Amniotic stem cell (primary cell): ENCODE data around the gene EGFL8.
"Not testable (repeated sequence)": the region's sequence is repeated elsewhere in the genome, so short reads cannot be mapped to it uniquely, and the experiment has no call there.

Experiments
- DNase-seq: peaks from one replicate; lab custom pipeline; 2025; lab: John Stamatoyannopoulos, UW

EGFL8 gene

GRCh38 chr6:32183483-32184083 is 19.2 kb downstream of the EGFL8 start:
- DNase-seq = no peak

GRCh38 chr6:32184084-32184640 is 19.8 kb downstream of the EGFL8 start, which contains the start of gene AGER:
Gene AGER (minus strand): TSS chr6:32184253. CDS start chr6:32184222, 31 bp downstream.
- no peak for DNase-seq

- DNase-seq = peak; percentile 81
These were observed 21.3 kb downstream of the EGFL8 start for GRCh38 chr6:32185681-32186131.

GRCh38 chr6:32186151-32186840 is 21.9 kb downstream of the EGFL8 start:
- DNase-seq = not testable (repeated sequence)

- DNase-seq = no peak
These were observed 22.8 kb downstream of the EGFL8 start for GRCh38 chr6:32187009-32187709.

- not testable (repeated sequence) for DNase-seq
These were observed 23.5 kb downstream of the EGFL8 start for GRCh38 chr6:32187725-32188380.

- DNase-seq = no peak
These were observed 24.1 kb downstream of the EGFL8 start for GRCh38 chr6:32188381-32189068.

- DNase-seq = no peak
These were observed 24.8 kb downstream of the EGFL8 start for GRCh38 chr6:32189069-32189741.

- no peak for DNase-seq
These were observed 25.3 kb downstream of the EGFL8 start for GRCh38 chr6:32189742-32190053.

- peak; percentile 81 for DNase-seq
These were observed 25.9 kb downstream of the EGFL8 start, which contains the start of gene PBX2 for GRCh38 chr6:32190054-32190851. Gene PBX2 (minus strand): TSS chr6:32190202. CDS start chr6:32189915, 287 bp downstream.

GRCh38 chr6:32190911-32191677 is 26.7 kb downstream of the EGFL8 start:
- DNase-seq = no peak

GRCh38 chr6:32191696-32192607 is 27.6 kb downstream of the EGFL8 start:
- no peak for DNase-seq

- no peak for DNase-seq
These were observed 28.2 kb downstream of the EGFL8 start, which contains the start of gene GPSM3 for GRCh38 chr6:32192608-32193039. Gene GPSM3 (minus strand): TSS chr6:32192643. CDS start chr6:32192513, 130 bp downstream.

- not testable (repeated sequence) for DNase-seq
These were observed 28.7 kb downstream of the EGFL8 start for GRCh38 chr6:32193096-32193495.

GRCh38 chr6:32194388-32194787 is 30.0 kb downstream of the EGFL8 start:
- DNase-seq = no peak

GRCh38 chr6:32194825-32195651 is 30.6 kb downstream of the EGFL8 start:
- peak; percentile 45 for DNase-seq

GRCh38 chr6:32195652-32195901 is 31.2 kb downstream of the EGFL8 start:
- peak; percentile 98 for DNase-seq
